Measurements from ENCODE around the gene SKAP1. TPM values are rescaled to one million over a fixed set of nuclear protein-coding genes. Genes with fewer than 3 reads are reported as not detected.
"Not testable (repeated sequence)": the region's sequence is repeated elsewhere in the genome, so short reads cannot be mapped to it uniquely, and the experiment has no call there.

The SKAP1 gene
- total RNA-seq, 1 experiment from 2014 or later, result 1.3 TPM

GRCh38 chr17:48250059-48250458 lies 180.0 kb downstream of the SKAP1 start:
- H3K4me1 ChIP-seq (replicated peaks), result peaks cover 22% of the 10 kb centered on the region
- H3K4me3 ChIP-seq; H3K36me3 ChIP-seq; H3K27me3 ChIP-seq (replicated peaks); DNase-seq (ENCODE audit: low read depth in 1 of 2, low spot score in 2 of 2); H3K9me3 ChIP-seq (replicated peaks); H3K27ac ChIP-seq: not testable (repeated sequence)

- no peaks in the 10 kb centered on the region for H3K9me3 ChIP-seq (replicated peaks)
- no peak overlapping the region for H3K27ac ChIP-seq
- H3K4me1 ChIP-seq (replicated peaks), result peaks cover 45% of the 10 kb centered on the region
- no peaks in the 10 kb centered on the region for H3K27me3 ChIP-seq (replicated peaks)
- no peak overlapping the region for H3K4me3 ChIP-seq
- no peak for DNase-seq (ENCODE audit: low read depth in 1 of 2, low spot score in 2 of 2)
- no peaks in the 10 kb centered on the region for H3K36me3 ChIP-seq
Measured at GRCh38 chr17:48247603-48248002, 182.4 kb downstream of the SKAP1 start.

- no peaks in the 10 kb centered on the region for H3K9me3 ChIP-seq (replicated peaks)
- no peak overlapping the region for H3K4me3 ChIP-seq
- DNase-seq (ENCODE audit: low read depth in 1 of 2, low spot score in 2 of 2), result no peak
- peaks cover 50% of the 10 kb centered on the region for H3K4me1 ChIP-seq (replicated peaks)
- H3K36me3 ChIP-seq, result no peaks in the 10 kb centered on the region
- H3K27ac ChIP-seq, result no peak overlapping the region
- no peaks in the 10 kb centered on the region for H3K27me3 ChIP-seq (replicated peaks)
Measured at GRCh38 chr17:48247038-48247437, 183.0 kb downstream of the SKAP1 start.

- Histone ChIP-seq H3K36me3 (no peaks in the 10 kb centered on the region), H3K4me3 (no peak overlapping the region), H3K27me3 (replicated peaks) (no peaks in the 10 kb centered on the region), H3K9me3 (replicated peaks) (no peaks in the 10 kb centered on the region), H3K27ac (no peak overlapping the region), H3K4me1 (replicated peaks) (peaks cover 55% of the 10 kb centered on the region)
- peak in 1 of 2 experiments; percentile 60 for DNase-seq (ENCODE audit: low read depth in 1 of 2, low spot score in 2 of 2)
Measured at GRCh38 chr17:48246612-48247011, 183.4 kb downstream of the SKAP1 start.

GRCh38 chr17:48245465-48246033 lies 184.5 kb downstream of the SKAP1 start:
- H3K27ac ChIP-seq, result peak overlapping the region; percentile 66; the same call in 1 of the 2 replicates
- not testable (repeated sequence) for H3K36me3 ChIP-seq; DNase-seq (ENCODE audit: low read depth in 1 of 2, low spot score in 2 of 2); H3K27me3 ChIP-seq (replicated peaks); H3K9me3 ChIP-seq (replicated peaks); H3K4me3 ChIP-seq
- peaks cover 65% of the 10 kb centered on the region for H3K4me1 ChIP-seq (replicated peaks)

GRCh38 chr17:48244814-48245213 lies 185.2 kb downstream of the SKAP1 start:
- Histone ChIP-seq H3K9me3 (replicated peaks) (no peaks in the 10 kb centered on the region), H3K36me3 (no peaks in the 10 kb centered on the region), H3K4me1 (replicated peaks) (peaks cover 73% of the 10 kb centered on the region), H3K27me3 (replicated peaks) (no peaks in the 10 kb centered on the region), H3K27ac (peak overlapping the region; percentile 66), H3K4me3 (no peak overlapping the region)
- peak in 1 of 2 experiments; percentile 23 for DNase-seq (ENCODE audit: low read depth in 1 of 2, low spot score in 2 of 2)

GRCh38 chr17:48244121-48244711 lies 185.8 kb downstream of the SKAP1 start:
- H3K27ac ChIP-seq, result peak overlapping the region; percentile 66
- peak in 1 of 2 experiments; percentile 66 for DNase-seq (ENCODE audit: low read depth in 1 of 2, low spot score in 2 of 2)

GRCh38 chr17:48241770-48242497 lies 188.1 kb downstream of the SKAP1 start:
- H3K27me3 ChIP-seq (replicated peaks), result no peaks in the 10 kb centered on the region
- peaks cover 92% of the 10 kb centered on the region for H3K4me1 ChIP-seq (replicated peaks)
- no peak overlapping the region for H3K4me3 ChIP-seq
- no peak for DNase-seq (ENCODE audit: low read depth in 1 of 2, low spot score in 2 of 2)
- H3K9me3 ChIP-seq (replicated peaks), result no peaks in the 10 kb centered on the region
- H3K27ac ChIP-seq, result peak overlapping the region; percentile 95; the same call in 1 of the 2 replicates
- H3K36me3 ChIP-seq, result no peaks in the 10 kb centered on the region

More at GRCh38 chr17:48244121-48244711, 185.8 kb downstream of the SKAP1 start:
- Histone ChIP-seq H3K27me3 (replicated peaks) (no peaks in the 10 kb centered on the region), H3K9me3 (replicated peaks) (no peaks in the 10 kb centered on the region), H3K36me3 (no peaks in the 10 kb centered on the region), H3K4me1 (replicated peaks) (peaks cover 79% of the 10 kb centered on the region), H3K4me3 (no peak overlapping the region)

GRCh38 chr17:48241131-48241591 lies 188.9 kb downstream of the SKAP1 start:
- DNase-seq (ENCODE audit: low read depth in 1 of 2, low spot score in 2 of 2), result peak in 1 of 2 experiments; percentile 86
- Histone ChIP-seq H3K27ac (peak overlapping the region; percentile 95), H3K4me1 (replicated peaks) (peaks cover 92% of the 10 kb centered on the region), H3K9me3 (replicated peaks) (no peaks in the 10 kb centered on the region), H3K36me3 (no peaks in the 10 kb centered on the region), H3K27me3 (replicated peaks) (no peaks in the 10 kb centered on the region), H3K4me3 (no peak overlapping the region)

GRCh38 chr17:48240562-48241130 lies 189.4 kb downstream of the SKAP1 start:
- H3K9me3 ChIP-seq (replicated peaks), result no peaks in the 10 kb centered on the region
- peak; percentile 67 to 83 for DNase-seq (ENCODE audit: low read depth in 1 of 2, low spot score in 2 of 2)
- H3K27ac ChIP-seq, result peak overlapping the region; percentile 95

GRCh38 chr17:48240122-48240521 lies 189.9 kb downstream of the SKAP1 start:
- Histone ChIP-seq H3K27ac (peak overlapping the region; percentile 95), H3K36me3 (no peaks in the 10 kb centered on the region), H3K9me3 (replicated peaks) (no peaks in the 10 kb centered on the region), H3K27me3 (replicated peaks) (no peaks in the 10 kb centered on the region), H3K4me3 (no peak overlapping the region), H3K4me1 (replicated peaks) (peaks cover 87% of the 10 kb centered on the region)
- DNase-seq (ENCODE audit: low read depth in 1 of 2, low spot score in 2 of 2), result no peak

More at GRCh38 chr17:48240562-48241130, 189.4 kb downstream of the SKAP1 start:
- H3K4me1 ChIP-seq (replicated peaks), result peaks cover 92% of the 10 kb centered on the region
- no peaks in the 10 kb centered on the region for H3K27me3 ChIP-seq (replicated peaks)
- H3K36me3 ChIP-seq, result no peaks in the 10 kb centered on the region
- H3K4me3 ChIP-seq, result no peak overlapping the region

GRCh38 chr17:48239603-48239995 lies 190.4 kb downstream of the SKAP1 start:
- Histone ChIP-seq H3K27me3 (replicated peaks) (no peaks in the 10 kb centered on the region), H3K9me3 (replicated peaks) (no peaks in the 10 kb centered on the region), H3K27ac (peak overlapping the region; percentile 95), H3K4me1 (replicated peaks) (peaks cover 82% of the 10 kb centered on the region), H3K36me3 (no peaks in the 10 kb centered on the region), H3K4me3 (no peak overlapping the region)
- peak in 1 of 2 experiments; percentile 21 for DNase-seq (ENCODE audit: low read depth in 1 of 2, low spot score in 2 of 2)

- DNase-seq (ENCODE audit: low read depth in 1 of 2, low spot score in 2 of 2), result no peak
- Histone ChIP-seq H3K9me3 (replicated peaks) (no peaks in the 10 kb centered on the region), H3K4me3 (no peak overlapping the region), H3K27ac (peak overlapping the region; percentile 95; the same call in 1 of the 2 replicates), H3K4me1 (replicated peaks) (peaks cover 76% of the 10 kb centered on the region), H3K27me3 (replicated peaks) (no peaks in the 10 kb centered on the region), H3K36me3 (no peaks in the 10 kb centered on the region)
Measured at GRCh38 chr17:48238933-48239602, 190.9 kb downstream of the SKAP1 start.

Measured in SJSA1 (cell line).